Measurements from ENCODE around the gene ACOT8. TPM values are rescaled to one million over a fixed set of nuclear protein-coding genes. Genes with fewer than 3 reads are reported as not detected.

Gene ACOT8
- polyA plus RNA-seq, 2 of the 4 experiments (the other 2 are of a cell fraction): 14.0 to 18.5 TPM

DNA sequence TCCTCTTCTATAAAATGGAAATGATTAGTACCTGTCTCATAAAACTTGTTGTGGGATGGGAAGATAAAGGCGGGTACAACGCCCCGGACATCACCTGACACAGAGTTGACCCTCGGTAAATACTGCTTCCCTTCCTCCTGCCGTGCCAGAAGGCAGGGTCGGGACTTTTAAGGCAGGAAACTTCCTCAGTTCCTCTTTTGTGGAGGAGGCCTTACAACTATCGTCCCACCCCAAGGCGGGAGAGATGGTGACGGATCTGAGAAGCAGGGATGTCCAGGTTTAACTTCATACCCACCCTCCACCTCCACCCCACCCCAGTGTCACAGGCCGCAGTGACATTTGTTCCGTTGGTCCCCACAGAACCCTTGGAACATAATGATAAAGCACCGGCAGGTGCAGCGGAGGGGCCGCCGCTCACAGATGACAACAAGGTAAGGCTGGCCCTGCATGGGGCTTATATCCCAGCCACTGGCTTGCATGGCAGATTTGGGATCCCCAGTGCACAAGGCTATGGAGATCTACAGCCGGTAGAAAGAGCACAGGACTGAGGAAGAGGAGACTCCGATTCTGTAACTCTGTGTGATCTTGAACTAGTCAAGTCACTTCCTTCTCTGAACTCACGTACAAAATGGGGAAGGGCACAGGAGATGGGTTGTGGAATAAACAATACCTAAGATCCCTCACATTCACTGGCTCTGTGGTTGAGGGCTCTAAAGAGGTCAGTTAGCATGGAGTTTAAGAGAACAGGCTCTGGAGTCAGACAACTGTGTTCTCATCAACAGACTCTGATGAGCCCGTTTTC lies 64.7 kb downstream of the ACOT8 start:
- POLR2A ChIA-PET: interaction anchor here (1.0 to 1.2 kb wide), 3 partner anchors 13 to 138 kb away, joined by 4 to 13 read pairs (median 5); no protein-coding TSS in a partner anchor
- 33% methylated on average over 19 of the region's 19 CpGs for WGBS (ENCODE audit: missing lambda C conversion rate)
- Histone ChIP-seq H3K4me3 (peak overlapping the region; percentile 92), H3K4me1 (0 out of 3 replicates have a peak, but pooled peaks cover 5% of the 10 kb centered on the region), H3K27ac (peak overlapping the region; percentile 89 to 96), H3K9me3 (no peaks in the 10 kb centered on the region), H3K4me2 (peak overlapping the region; percentile 87)
- FAIRE-seq (no peak), DNase-seq (ENCODE audit: low read depth in 1 of 2, low spot score in 1 of 2) (no peak), ATAC-seq (no peak; a peak in 1 of 6 replicates)
- CTCF ChIA-PET: interaction anchor here (1.0 to 1.5 kb wide), 4 partner anchors 12 to 429 kb away, joined by 4 to 5 read pairs (median 4); partner anchors contain the start of gene SYS1
- no peak for TF ChIP-seq NPAS2 (CRISPR knock-in tag; IDR thresholded peaks at IDR 0.05; ENCODE audit: borderline replicate concordance)
- TF ChIP-seq RNF2 (IDR thresholded peaks at IDR 0.05; ENCODE audit: borderline replicate concordance, low read depth): no peak
- no peak for TF ChIP-seq CBX8 (IDR thresholded peaks at IDR 0.05)
- TF ChIP-seq, protein P1, sequence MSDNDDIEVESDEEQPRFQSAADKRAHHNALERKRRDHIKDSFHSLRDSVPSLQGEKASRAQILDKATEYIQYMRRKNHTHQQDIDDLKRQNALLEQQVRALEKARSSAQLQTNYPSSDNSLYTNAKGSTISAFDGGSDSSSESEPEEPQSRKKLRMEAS (IDR thresholded peaks at IDR 0.05): no peak
- TF ChIP-seq, protein P2, sequence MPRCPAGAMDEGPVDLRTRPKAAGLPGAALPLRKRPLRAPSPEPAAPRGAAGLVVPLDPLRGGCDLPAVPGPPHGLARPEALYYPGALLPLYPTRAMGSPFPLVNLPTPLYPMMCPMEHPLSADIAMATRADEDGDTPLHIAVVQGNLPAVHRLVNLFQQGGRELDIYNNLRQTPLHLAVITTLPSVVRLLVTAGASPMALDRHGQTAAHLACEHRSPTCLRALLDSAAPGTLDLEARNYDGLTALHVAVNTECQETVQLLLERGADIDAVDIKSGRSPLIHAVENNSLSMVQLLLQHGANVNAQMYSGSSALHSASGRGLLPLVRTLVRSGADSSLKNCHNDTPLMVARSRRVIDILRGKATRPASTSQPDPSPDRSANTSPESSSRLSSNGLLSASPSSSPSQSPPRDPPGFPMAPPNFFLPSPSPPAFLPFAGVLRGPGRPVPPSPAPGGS (IDR thresholded peaks at IDR 0.05): no peak
- TF ChIP-seq, protein P3, sequence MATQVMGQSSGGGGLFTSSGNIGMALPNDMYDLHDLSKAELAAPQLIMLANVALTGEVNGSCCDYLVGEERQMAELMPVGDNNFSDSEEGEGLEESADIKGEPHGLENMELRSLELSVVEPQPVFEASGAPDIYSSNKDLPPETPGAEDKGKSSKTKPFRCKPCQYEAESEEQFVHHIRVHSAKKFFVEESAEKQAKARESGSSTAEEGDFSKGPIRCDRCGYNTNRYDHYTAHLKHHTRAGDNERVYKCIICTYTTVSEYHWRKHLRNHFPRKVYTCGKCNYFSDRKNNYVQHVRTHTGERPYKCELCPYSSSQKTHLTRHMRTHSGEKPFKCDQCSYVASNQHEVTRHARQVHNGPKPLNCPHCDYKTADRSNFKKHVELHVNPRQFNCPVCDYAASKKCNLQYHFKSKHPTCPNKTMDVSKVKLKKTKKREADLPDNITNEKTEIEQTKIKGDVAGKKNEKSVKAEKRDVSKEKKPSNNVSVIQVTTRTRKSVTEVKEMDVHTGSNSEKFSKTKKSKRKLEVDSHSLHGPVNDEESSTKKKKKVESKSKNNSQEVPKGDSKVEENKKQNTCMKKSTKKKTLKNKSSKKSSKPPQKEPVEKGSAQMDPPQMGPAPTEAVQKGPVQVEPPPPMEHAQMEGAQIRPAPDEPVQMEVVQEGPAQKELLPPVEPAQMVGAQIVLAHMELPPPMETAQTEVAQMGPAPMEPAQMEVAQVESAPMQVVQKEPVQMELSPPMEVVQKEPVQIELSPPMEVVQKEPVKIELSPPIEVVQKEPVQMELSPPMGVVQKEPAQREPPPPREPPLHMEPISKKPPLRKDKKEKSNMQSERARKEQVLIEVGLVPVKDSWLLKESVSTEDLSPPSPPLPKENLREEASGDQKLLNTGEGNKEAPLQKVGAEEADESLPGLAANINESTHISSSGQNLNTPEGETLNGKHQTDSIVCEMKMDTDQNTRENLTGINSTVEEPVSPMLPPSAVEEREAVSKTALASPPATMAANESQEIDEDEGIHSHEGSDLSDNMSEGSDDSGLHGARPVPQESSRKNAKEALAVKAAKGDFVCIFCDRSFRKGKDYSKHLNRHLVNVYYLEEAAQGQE (IDR thresholded peaks at IDR 0.05): no peak

Other genes with a start within 250 kb of the ACOT8 start
- gene WFDC10A, start 227.7 kb downstream of the ACOT8 start, polyA plus RNA-seq (2011; rRNA removed): not detected in 2 replicates
- gene WFDC10A, start 227.7 kb downstream of the ACOT8 start, polyA plus RNA-seq (2017; fragmentation: RNase III; extraction: RNeasy Plus Mini Kit Qiagen cat#74134 plus additional on column Dnase treatment): not detected in 3 replicates
- gene WFDC9, start 226.1 kb downstream of the ACOT8 start, polyA plus RNA-seq (2011; rRNA removed): not detected in 2 replicates
- not detected in 3 replicates for gene WFDC9, start 226.1 kb downstream of the ACOT8 start, polyA plus RNA-seq (2017; fragmentation: RNase III; extraction: RNeasy Plus Mini Kit Qiagen cat#74134 plus additional on column Dnase treatment)
- not detected in 2 replicates for gene WFDC11, start 187.2 kb downstream of the ACOT8 start, polyA plus RNA-seq (2011; rRNA removed)
- not detected in 3 replicates for gene WFDC11, start 187.2 kb downstream of the ACOT8 start, polyA plus RNA-seq (2017; fragmentation: RNase III; extraction: RNeasy Plus Mini Kit Qiagen cat#74134 plus additional on column Dnase treatment)
- not detected in 2 replicates for gene WFDC13, start 155.4 kb downstream of the ACOT8 start, polyA plus RNA-seq (2011; rRNA removed)
- gene WFDC13, start 155.4 kb downstream of the ACOT8 start, polyA plus RNA-seq (2017; fragmentation: RNase III; extraction: RNeasy Plus Mini Kit Qiagen cat#74134 plus additional on column Dnase treatment): not detected in 3 replicates
- gene WFDC10B, start 152.4 kb downstream of the ACOT8 start, polyA plus RNA-seq (2011; rRNA removed): not detected in 2 replicates
- not detected in 3 replicates for gene WFDC10B, start 152.4 kb downstream of the ACOT8 start, polyA plus RNA-seq (2017; fragmentation: RNase III; extraction: RNeasy Plus Mini Kit Qiagen cat#74134 plus additional on column Dnase treatment)
- gene SPINT4, start 135.0 kb downstream of the ACOT8 start, polyA plus RNA-seq (2011; rRNA removed): not detected in 2 replicates
- gene SPINT4, start 135.0 kb downstream of the ACOT8 start, polyA plus RNA-seq (2017; fragmentation: RNase III; extraction: RNeasy Plus Mini Kit Qiagen cat#74134 plus additional on column Dnase treatment): not detected in 3 replicates
- gene WFDC3, start 65.5 kb downstream of the ACOT8 start, polyA plus RNA-seq (2011; rRNA removed): 0.34 TPM in 1 of 2 replicates, not detected in the other
- gene WFDC3, start 65.5 kb downstream of the ACOT8 start, polyA plus RNA-seq (2017; fragmentation: RNase III; extraction: RNeasy Plus Mini Kit Qiagen cat#74134 plus additional on column Dnase treatment): not detected in 3 replicates
- 34.1 and 38.3 TPM in 2 replicates for gene DNTTIP1, start 65.4 kb downstream of the ACOT8 start, polyA plus RNA-seq (2011; rRNA removed)
- gene DNTTIP1, start 65.4 kb downstream of the ACOT8 start, polyA plus RNA-seq (2017; fragmentation: RNase III; extraction: RNeasy Plus Mini Kit Qiagen cat#74134 plus additional on column Dnase treatment): 24.9 to 26.0 TPM (median 25.3 TPM) in 3 replicates
- gene UBE2C, start 44.7 kb downstream of the ACOT8 start, polyA plus RNA-seq (2011; rRNA removed): 123 and 137 TPM in 2 replicates
- gene UBE2C, start 44.7 kb downstream of the ACOT8 start, polyA plus RNA-seq (2017; fragmentation: RNase III; extraction: RNeasy Plus Mini Kit Qiagen cat#74134 plus additional on column Dnase treatment): 188 to 212 TPM (median 189 TPM) in 3 replicates
- gene TNNC2, start 30.1 kb downstream of the ACOT8 start, polyA plus RNA-seq (2011; rRNA removed): 0.23 TPM in 1 of 2 replicates, not detected in the other
- gene TNNC2, start 30.1 kb downstream of the ACOT8 start, polyA plus RNA-seq (2017; fragmentation: RNase III; extraction: RNeasy Plus Mini Kit Qiagen cat#74134 plus additional on column Dnase treatment): 0.17 to 0.22 TPM in 2 of 3 replicates, not detected in the other
- 4.0 and 4.1 TPM in 2 replicates for gene SNX21, start 23.6 kb downstream of the ACOT8 start, polyA plus RNA-seq (2011; rRNA removed)
- gene SNX21, start 23.6 kb downstream of the ACOT8 start, polyA plus RNA-seq (2017; fragmentation: RNase III; extraction: RNeasy Plus Mini Kit Qiagen cat#74134 plus additional on column Dnase treatment): 4.9 to 7.7 TPM (median 7.0 TPM) in 3 replicates
- gene ZSWIM3, start 222 bp upstream of the ACOT8 start, polyA plus RNA-seq (2011; rRNA removed): 1.3 and 1.9 TPM in 2 replicates
- 1.0 to 1.1 TPM (median 1.1 TPM) in 3 replicates for gene ZSWIM3, start 222 bp upstream of the ACOT8 start, polyA plus RNA-seq (2017; fragmentation: RNase III; extraction: RNeasy Plus Mini Kit Qiagen cat#74134 plus additional on column Dnase treatment)
- gene ZSWIM1, start 23.8 kb upstream of the ACOT8 start, polyA plus RNA-seq (2011; rRNA removed): 4.7 and 7.6 TPM in 2 replicates
- 5.8 to 6.6 TPM (median 6.1 TPM) in 3 replicates for gene ZSWIM1, start 23.8 kb upstream of the ACOT8 start, polyA plus RNA-seq (2017; fragmentation: RNase III; extraction: RNeasy Plus Mini Kit Qiagen cat#74134 plus additional on column Dnase treatment)
- gene SPATA25, start 30.2 kb upstream of the ACOT8 start, polyA plus RNA-seq (2011; rRNA removed): 0.31 and 0.54 TPM in 2 replicates
- gene SPATA25, start 30.2 kb upstream of the ACOT8 start, polyA plus RNA-seq (2017; fragmentation: RNase III; extraction: RNeasy Plus Mini Kit Qiagen cat#74134 plus additional on column Dnase treatment): 0.59 to 1.3 TPM (median 0.77 TPM) in 3 replicates
- gene NEURL2, start 33.8 kb upstream of the ACOT8 start, polyA plus RNA-seq (2011; rRNA removed): 0.56 and 0.57 TPM in 2 replicates
- gene NEURL2, start 33.8 kb upstream of the ACOT8 start, polyA plus RNA-seq (2017; fragmentation: RNase III; extraction: RNeasy Plus Mini Kit Qiagen cat#74134 plus additional on column Dnase treatment): 1.4 to 1.6 TPM (median 1.4 TPM) in 3 replicates
- 53.1 and 61.2 TPM in 2 replicates for gene CTSA, start 33.9 kb upstream of the ACOT8 start, polyA plus RNA-seq (2011; rRNA removed)
- gene CTSA, start 33.9 kb upstream of the ACOT8 start, polyA plus RNA-seq (2017; fragmentation: RNase III; extraction: RNeasy Plus Mini Kit Qiagen cat#74134 plus additional on column Dnase treatment): 76.4 to 95.6 TPM (median 93.2 TPM) in 3 replicates
- 2.7 and 4.5 TPM in 2 replicates for gene PLTP, start 54.8 kb upstream of the ACOT8 start, polyA plus RNA-seq (2011; rRNA removed)
- gene PLTP, start 54.8 kb upstream of the ACOT8 start, polyA plus RNA-seq (2017; fragmentation: RNase III; extraction: RNeasy Plus Mini Kit Qiagen cat#74134 plus additional on column Dnase treatment): 0.97 to 1.6 TPM (median 1.5 TPM) in 3 replicates
- gene PCIF1, start 77.3 kb upstream of the ACOT8 start, polyA plus RNA-seq (2011; rRNA removed): 19.7 and 24.3 TPM in 2 replicates
- 18.7 to 21.6 TPM (median 21.4 TPM) in 3 replicates for gene PCIF1, start 77.3 kb upstream of the ACOT8 start, polyA plus RNA-seq (2017; fragmentation: RNase III; extraction: RNeasy Plus Mini Kit Qiagen cat#74134 plus additional on column Dnase treatment)
- gene ZNF335, start 114.8 kb upstream of the ACOT8 start, polyA plus RNA-seq (2011; rRNA removed): 7.3 and 8.4 TPM in 2 replicates
- gene ZNF335, start 114.8 kb upstream of the ACOT8 start, polyA plus RNA-seq (2017; fragmentation: RNase III; extraction: RNeasy Plus Mini Kit Qiagen cat#74134 plus additional on column Dnase treatment): 9.1 to 10.3 TPM (median 9.3 TPM) in 3 replicates
- gene MMP9, start 151.5 kb upstream of the ACOT8 start, polyA plus RNA-seq (2011; rRNA removed): 0.09 and 0.12 TPM in 2 replicates
- 0.06 to 0.34 TPM (median 0.24 TPM) in 3 replicates for gene MMP9, start 151.5 kb upstream of the ACOT8 start, polyA plus RNA-seq (2017; fragmentation: RNase III; extraction: RNeasy Plus Mini Kit Qiagen cat#74134 plus additional on column Dnase treatment)
- gene SLC12A5, start 171.8 kb upstream of the ACOT8 start, polyA plus RNA-seq (2011; rRNA removed): 3.0 and 3.5 TPM in 2 replicates
- 10.8 to 11.7 TPM (median 11.5 TPM) in 3 replicates for gene SLC12A5, start 171.8 kb upstream of the ACOT8 start, polyA plus RNA-seq (2017; fragmentation: RNase III; extraction: RNeasy Plus Mini Kit Qiagen cat#74134 plus additional on column Dnase treatment)
- 22.2 and 28.0 TPM in 2 replicates for gene NCOA5, start 232.6 kb upstream of the ACOT8 start, polyA plus RNA-seq (2011; rRNA removed)
- gene NCOA5, start 232.6 kb upstream of the ACOT8 start, polyA plus RNA-seq (2017; fragmentation: RNase III; extraction: RNeasy Plus Mini Kit Qiagen cat#74134 plus additional on column Dnase treatment): 26.2 to 27.2 TPM (median 27.1 TPM) in 3 replicates

Data from A549 (cell line).